ENCODE results near the gene TNXB.

TNXB gene

DNA sequence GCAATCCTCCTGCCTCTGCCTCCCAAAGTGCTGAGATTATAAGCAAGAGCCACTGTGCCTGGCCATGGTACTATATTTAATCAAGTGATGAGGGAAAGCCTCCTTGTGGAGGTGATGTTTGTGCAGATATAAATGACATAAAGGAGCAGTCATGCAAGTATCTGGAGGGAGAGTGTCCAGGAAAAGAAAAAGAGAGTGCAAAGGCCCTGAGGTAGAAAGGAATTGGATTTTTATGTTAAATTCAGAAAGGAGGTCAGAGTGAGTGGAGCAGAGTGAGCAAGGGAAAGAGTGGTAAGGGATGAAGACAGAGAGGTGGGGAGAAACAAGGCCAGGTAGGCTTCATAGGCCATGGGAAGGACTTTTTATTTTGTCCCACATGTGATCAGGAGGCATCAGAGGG, 28.3 kb upstream of the TNXB start:
- TF ChIP-seq, protein P1, sequence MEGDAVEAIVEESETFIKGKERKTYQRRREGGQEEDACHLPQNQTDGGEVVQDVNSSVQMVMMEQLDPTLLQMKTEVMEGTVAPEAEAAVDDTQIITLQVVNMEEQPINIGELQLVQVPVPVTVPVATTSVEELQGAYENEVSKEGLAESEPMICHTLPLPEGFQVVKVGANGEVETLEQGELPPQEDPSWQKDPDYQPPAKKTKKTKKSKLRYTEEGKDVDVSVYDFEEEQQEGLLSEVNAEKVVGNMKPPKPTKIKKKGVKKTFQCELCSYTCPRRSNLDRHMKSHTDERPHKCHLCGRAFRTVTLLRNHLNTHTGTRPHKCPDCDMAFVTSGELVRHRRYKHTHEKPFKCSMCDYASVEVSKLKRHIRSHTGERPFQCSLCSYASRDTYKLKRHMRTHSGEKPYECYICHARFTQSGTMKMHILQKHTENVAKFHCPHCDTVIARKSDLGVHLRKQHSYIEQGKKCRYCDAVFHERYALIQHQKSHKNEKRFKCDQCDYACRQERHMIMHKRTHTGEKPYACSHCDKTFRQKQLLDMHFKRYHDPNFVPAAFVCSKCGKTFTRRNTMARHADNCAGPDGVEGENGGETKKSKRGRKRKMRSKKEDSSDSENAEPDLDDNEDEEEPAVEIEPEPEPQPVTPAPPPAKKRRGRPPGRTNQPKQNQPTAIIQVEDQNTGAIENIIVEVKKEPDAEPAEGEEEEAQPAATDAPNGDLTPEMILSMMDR (IDR thresholded peaks at IDR 0.05; ENCODE audit: low read depth, low read length), result no peak
- H3K4me3 ChIP-seq (replicated peaks in 1 of 2; ENCODE audit: low read depth in 2 of 2, low read length in 2 of 2), result no peak overlapping the region
- no peak for DNase-seq (ENCODE audit: low read depth in 2 of 2)

DNA sequence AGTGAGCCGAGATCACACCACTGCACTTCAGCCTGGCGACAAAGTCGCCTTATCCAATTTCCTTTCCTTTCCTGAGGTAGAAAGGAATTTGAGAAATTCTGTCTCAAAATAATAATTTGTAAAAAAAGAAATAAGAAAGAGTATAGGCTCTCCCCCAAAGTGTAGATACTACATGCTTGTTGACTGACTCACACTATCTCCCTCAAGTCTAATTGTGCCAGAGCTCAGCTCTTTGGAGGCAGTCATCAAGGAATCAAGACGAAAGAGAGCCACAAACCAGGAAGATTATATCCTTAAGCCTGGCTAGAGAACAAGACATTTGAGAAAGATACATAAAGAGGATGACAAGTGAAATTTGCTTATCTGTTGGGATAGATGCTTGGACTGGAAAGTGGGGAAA, 24.6 kb upstream of the TNXB start:
- TF ChIP-seq, protein P1 (IDR thresholded peaks at IDR 0.05; ENCODE audit: low read depth, low read length), result no peak
- H3K4me3 ChIP-seq (replicated peaks in 1 of 2; ENCODE audit: low read depth in 2 of 2, low read length in 2 of 2), result no peak overlapping the region
- DNase-seq (ENCODE audit: low read depth in 2 of 2), result peak; percentile 37 to 43

DNA sequence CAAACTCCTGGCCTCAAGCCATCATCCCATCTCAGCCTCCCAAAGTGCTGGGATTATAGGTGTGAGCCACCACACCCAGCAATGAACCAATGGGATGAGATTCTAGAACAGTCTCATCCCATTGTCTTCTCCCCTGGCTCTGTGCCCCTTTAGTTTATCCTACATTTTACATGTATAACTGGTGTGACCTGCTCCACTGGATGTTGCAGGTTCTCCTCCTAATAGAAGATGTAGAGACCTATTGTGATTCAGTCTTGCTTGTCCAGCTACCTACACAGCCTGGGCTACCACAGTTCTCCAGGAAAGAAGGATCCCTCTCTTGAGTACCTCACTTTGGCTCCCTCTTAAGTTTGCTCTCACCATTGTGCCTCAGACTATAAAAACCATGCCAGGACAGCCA, 23.0 kb upstream of the TNXB start:
- H3K4me3 ChIP-seq (replicated peaks in 1 of 2; ENCODE audit: low read depth in 2 of 2, low read length in 2 of 2), result no peak overlapping the region
- TF ChIP-seq, protein P1 (IDR thresholded peaks at IDR 0.05; ENCODE audit: low read depth, low read length), result no peak
- DNase-seq (ENCODE audit: low read depth in 2 of 2), result no peak

DNA sequence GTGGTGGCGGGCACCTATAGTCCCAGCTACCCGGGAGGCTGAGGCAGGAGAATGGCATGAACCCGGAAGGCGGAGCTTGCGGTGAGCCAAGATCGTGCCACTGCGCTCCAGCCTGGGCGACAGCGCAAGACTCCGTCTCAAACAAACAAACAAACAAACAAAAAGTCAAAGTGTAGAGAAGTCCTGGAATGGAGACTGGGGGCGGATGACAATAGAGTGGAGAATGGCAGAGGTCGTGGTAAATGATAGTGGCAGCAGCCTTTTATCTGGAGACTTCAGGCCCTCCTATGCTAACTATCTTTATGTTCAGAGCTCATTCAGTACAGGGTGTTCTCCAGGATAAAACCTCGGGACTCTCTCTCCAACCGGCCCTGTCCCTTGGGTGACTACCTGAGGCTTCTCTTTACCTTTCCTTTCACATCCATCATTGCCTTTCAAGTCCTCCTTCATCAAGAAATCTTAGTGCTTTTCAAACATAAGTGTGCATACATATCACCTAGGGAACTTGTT, 22.4 kb upstream of the TNXB start:
- no peak overlapping the region for H3K4me3 ChIP-seq (replicated peaks in 1 of 2; ENCODE audit: low read depth in 2 of 2, low read length in 2 of 2)
- DNase-seq (ENCODE audit: low read depth in 2 of 2), result no peak
- TF ChIP-seq, protein P1 (IDR thresholded peaks at IDR 0.05; ENCODE audit: low read depth, low read length), result no peak

DNA sequence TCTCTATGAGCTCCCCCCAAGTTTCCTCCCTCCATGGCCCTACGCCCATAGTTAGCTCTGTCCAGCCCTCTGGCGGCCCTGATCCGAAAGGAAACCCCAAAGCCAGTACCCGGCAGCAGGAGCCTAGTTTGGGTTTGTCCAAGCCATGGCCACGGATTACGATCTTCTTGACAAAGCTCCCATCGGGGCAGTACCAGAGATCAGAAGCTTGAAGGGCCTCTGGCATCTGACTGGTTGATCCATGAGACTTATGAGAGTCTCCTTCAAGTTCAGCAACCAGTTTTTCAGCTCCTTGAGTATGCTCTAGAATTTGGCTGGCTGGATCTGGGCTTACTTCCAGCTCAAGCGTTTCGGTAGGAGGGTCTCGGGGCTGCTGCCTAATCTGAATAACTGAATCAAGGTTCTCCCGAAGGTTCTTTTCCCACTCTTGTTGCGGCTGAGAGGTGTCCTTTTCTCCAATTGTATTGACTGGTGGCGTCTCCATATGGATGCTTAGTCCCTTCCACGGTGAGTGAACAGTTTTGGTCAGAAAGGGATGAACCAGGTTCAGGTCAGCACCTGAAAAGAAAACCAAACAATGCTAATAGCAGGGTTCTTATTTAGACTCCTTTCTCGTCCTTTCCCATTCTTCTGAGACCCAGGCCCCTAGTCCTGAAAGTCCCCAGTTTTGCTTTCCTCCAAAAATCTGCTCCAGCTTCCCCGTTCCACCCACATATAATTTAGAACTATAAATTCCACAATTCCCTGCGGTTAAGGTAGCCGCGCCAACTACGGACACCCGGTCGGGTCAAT, 20.4 kb upstream of the TNXB start:
- TF ChIP-seq, protein P1 (IDR thresholded peaks at IDR 0.05; ENCODE audit: low read depth, low read length), result no peak
- no peak for DNase-seq (ENCODE audit: low read depth in 2 of 2)
- H3K4me3 ChIP-seq (replicated peaks in 1 of 2; ENCODE audit: low read depth in 2 of 2, low read length in 2 of 2), result peak overlapping the region; percentile 62 to 70

DNA sequence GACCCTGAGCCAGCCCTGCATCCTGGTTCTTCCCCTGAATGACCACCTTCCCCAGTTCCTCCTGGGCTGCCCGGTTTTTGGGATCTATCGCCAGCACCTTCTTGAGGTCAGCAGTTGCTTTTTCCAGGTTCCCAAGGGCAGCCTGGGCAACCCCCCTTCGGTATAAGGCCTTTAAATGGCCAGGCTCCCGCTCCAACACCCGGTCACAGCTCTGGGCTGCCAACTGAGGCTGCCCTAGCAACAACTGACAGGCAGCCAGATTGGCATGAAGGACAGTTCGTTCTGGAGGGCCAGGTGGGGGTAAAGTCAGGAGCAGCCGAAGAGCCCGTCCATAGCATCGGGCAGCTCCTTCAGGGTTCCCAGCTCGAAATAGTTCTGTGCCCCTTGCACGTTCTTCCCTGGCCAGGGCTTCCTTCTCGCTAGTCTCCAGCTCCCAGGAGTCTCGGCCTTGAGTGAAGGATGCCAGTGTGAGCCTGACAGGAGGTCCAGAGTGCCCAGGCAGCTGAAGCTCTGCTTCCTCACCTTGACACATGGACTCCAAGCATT, 19.7 kb upstream of the TNXB start:
- H3K4me3 ChIP-seq (replicated peaks in 1 of 2; ENCODE audit: low read depth in 2 of 2, low read length in 2 of 2), result peak overlapping the region; percentile 62 to 70
- TF ChIP-seq, protein P1 (IDR thresholded peaks at IDR 0.05; ENCODE audit: low read depth, low read length), result no peak
- DNase-seq (ENCODE audit: low read depth in 2 of 2), result no peak
